HG03280 (cell line): ENCODE measurements around the gene SELP.

Experiments used
- ATAC-seq: cut with Tn5 transposase; IDR thresholded peaks from one replicate; pipeline ENCODE4 v1.9.1; 2021; ENCODE audit warnings: mild to moderate bottlenecking, moderate library complexity; ENCODE audit not compliant: unreplicated experiment

SELP gene

DNA sequence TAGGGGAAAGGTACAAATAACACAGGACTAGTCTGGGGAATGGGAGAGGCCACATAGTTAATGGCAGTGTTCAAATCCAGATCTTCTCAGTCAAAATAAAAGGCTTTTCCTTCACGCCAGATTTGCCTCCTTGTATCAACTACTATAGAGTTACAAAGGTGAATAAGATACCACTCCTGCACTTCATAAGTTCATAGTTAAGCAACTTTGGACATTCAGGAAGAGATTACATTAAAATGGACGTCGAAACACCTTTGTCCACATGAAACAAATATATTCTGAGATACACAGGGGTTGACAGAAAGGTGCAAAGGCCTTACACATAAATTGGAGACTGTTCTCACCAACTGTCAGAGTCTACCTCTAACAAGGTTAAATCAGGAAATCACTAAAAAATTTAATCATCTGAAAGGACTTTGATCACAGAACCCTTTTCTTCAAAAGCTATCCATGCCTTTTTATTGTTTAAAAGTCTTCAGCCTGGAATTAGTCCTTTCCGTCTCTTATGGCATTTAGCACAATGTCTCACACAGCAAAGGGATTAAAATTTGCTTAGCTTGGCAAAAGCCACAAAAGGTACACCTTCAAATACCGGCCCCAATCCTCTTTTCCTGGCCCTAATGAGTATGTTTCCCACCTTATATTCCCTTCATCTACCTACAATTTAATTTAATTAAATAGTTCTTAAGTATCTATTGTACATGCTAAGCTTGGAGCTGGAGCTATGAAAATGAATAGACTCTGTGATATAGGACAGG is 51.8 kb downstream of the SELP start:
- ATAC-seq: no peak

DNA sequence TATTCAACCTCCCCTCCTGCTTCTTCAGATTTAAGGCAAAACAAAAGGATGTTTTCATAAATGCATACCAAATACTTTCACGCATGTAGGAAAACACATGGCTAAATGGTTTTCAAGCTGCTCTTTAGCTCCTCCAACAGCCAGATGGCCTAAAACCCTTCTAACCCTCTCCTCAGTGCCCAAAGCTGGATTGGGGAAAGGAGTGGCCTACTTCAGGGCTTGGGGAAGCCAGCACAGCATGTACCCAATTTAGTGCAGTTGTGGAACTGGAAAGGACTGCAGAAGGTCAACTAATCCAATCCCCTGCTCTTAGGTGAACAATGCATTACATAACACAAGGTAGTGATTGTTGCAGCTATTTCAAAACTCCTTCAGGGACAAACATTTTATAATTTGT is 53.0 kb downstream of the SELP start:
- no peak for ATAC-seq

DNA sequence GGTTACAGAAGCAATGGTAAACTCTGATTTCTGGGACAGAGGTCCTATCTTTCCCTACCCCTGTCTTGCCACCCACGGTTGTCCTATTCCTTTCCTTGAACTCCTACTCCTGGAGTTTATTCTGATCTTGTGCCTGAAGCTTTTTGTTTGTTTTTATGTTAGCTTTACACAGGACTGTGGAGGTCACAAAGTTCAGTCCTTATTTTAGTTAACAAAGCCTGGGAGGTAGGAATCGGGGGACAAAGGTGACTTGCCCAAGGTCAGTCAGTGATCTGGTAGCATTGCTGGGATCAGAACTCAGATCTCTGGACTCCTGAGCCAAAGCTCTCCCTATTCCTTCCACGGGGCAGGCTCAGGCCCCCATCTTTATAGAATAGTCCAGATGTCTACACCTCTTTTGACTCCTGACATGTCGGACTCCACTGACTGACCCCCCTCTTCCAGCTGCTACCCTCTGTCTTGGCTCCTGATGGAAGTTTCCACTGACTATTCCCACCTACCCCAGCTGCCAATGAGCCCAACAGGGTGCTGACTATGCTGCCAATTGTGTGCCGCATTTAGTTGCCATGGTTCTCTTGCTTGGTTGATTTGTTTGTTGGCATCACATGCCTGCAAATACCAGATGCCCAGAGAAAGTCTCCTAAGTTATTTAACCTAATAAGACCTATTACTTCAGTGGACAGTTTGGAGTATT is 53.5 kb downstream of the SELP start:
- no peak for ATAC-seq

DNA sequence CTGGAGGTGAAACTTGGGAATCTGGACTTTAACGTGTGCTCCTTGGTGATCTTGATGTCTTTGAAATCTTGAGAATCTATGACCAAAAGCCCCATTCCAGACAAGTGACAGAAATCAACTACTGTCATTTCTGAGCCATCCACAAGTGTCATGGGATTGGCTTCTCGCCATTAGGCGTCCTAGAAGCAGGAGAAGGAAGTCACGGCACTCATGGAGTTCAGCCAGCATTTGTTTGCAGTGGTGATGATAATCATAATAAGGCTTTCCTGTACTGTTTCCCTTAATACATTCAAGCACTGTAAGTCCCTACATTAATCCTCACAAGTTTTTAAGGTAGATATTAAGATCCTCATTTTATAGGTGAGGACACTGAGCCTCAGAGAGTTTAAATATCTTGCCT is 55.6 kb downstream of the SELP start:
- no peak for ATAC-seq

DNA sequence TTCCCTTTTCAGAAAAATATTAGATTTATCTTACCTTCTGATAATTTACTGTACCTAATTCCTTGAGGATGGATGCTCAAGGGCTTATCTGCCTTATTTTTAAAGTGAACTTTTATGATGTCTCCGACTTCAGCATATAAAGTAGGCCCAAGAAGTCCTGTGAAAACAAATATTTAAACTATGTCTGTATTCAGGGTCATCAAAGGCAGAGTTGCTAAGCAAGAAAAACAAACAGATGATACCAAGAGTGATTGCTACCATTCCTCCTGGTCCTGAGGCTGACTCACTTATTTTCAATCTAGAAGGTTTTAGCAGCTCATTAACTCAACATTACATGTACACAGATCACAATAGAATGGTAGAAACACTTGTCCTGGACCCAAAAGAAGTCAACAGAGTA is 57.7 kb downstream of the SELP start:
- no peak for ATAC-seq

DNA sequence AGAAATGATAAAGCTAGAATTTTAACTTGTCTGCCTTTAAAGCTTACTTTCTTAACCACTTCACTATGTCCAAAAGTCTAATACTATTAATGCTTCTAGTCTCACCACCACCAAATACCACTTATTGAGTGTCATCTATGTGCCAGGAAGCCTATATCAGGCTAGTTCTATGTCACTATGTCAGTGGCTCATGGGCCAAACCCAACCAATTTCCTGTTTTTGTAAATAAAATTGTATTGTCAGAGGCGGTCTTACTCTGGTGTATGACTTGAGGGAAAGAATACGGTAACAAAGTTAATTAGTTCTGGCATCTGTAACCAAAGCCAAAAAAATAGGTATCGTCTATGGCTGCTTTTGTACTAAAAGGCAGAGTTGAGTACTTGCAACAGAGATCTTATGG is 58.5 kb downstream of the SELP start:
- no peak for ATAC-seq

DNA sequence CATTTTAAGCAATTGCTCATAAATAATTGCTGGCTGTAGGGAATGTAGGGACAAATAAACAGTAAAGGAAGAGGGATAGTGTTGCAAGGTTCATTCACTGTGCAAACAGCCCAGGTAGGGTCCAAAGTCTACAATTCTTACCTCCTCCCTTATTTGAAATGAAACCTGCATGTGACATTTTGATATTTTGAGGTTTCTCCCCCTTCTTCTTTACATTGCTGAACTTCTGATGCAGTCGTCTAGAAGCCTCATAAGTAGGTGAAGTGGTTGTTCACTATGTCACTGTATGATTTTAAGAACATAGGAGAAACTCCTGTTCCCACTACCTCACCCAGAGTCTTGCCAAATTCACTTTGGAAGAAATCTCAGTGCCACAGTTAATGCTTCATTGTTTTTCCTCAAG is 59.8 kb downstream of the SELP start:
- ATAC-seq: no peak

DNA sequence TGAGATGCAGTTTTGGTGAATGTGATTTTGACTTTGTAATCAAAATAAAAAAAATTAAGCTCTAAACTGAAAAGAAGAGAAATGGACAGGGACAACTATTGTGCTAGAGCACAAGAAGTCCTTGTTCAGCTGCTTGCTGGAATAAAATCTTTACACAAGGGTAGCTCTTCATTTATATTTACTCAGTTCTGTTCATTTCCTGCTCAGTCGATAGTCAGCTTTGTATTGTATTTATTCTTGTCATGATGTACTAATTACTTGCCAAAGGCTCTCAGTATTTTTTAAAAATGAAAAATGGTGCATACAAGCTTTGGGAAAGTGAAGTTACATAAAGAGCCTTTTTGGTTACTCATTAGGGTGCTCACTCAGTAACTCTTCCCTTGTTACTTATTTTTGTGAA is 61.4 kb downstream of the SELP start:
- no peak for ATAC-seq

DNA sequence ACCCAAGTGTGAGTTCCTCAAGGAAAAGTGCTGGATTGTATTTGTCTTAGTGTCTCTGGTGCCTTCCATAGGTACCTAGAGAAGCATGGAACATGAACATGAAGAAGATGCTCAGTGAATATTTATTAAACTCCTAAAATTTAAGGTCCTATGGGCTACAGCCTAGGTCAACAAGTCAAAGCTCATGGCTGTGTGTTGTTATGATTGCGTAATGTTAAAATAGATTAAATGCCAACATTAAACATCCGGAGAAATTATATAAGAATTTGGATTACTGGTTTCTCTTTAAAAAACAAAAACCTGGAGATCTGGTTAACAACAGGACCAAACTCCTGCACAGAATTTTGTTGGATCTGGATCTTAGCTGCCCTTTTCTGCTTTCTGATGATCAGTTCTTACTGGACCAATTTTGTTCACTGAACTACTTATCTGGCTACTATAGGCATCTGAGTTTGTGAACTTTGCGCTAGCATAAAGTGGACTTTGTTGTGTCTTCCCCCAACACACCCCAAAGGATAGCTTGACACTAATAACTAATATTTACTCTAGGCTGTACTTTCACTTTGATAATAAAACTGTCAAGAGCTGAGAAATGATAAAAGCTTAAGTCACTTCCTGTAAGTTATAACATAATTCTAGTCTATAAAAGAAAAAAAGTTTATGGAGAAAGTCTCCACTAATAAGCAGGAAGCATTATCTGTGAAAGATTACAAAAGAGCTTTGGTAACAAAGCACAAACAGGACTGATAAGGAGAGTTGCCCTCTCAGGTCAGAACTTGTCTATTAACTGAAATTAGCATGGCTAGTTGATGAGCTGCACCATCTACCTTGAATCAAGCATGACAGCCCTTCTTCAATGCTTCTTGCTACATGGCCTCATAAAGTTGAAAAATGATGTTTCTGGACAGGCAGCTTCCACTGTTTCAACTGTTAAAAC is 64.3 kb downstream of the SELP start:
- ATAC-seq: no peak

DNA sequence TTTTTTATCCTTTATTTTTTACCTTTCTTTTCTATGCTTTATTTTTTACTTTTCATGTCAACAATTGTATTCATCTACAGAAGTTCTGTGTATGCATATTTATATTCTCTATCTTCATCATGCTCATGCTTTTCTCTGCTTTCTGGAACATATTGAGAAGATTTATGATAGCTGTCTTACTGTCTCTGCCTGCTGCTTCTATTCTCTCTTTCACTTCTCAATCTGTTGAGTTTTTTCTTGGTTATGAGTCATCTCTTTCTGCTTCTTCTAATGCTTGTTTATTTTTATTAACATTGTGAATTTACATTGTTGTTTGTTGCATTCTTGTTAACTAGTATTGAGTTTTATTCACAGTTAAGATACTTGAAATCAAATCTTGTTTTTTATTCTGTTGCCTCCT is 66.3 kb downstream of the SELP start:
- no peak for ATAC-seq

DNA sequence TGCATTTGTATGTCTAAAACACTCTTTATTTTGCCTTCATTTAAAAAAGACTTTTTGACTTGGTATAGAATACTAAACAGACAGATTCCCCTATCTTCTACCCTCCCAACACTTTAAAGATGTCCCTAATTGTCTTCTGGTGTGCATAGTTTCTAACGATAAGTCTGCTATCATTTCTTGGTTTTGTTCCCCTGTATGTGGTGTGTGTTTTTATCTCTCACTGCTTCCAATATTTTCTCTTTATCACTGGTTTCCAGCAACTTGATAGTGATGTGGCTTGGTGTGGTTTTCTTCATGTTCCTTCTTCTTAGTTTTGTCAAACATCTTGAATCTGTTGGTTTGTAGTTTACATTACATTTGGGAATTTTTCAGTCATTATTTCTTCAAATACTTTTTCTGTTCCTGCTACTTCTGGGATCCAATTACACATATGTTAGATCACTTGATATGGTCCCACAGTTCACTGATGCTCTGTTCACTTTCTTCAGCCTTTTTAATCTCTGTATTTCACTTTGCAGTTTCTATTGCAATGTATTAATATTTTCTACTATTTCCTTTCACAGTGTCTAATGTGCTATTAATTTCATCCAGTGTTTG is 66.8 kb downstream of the SELP start:
- no peak for ATAC-seq

DNA sequence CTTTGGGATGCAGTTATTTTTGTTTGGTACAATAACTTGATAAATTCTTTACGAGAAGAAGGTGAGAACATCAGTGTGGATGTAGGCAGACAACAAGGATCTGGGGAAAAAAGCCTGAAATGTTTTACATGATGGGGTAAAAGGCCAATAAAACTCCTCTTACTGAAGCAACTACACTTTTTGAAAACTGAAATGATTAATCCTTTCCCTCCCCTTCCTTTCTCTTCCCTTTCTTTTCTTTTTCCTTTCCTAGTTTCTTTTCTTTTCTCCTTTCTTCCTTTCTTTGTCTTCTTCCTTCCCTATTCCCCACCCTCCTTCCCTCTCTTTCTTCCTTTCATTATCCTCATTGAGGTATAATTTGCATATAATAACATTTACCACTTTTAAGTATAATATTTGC is 68.2 kb downstream of the SELP start:
- no peak for ATAC-seq

DNA sequence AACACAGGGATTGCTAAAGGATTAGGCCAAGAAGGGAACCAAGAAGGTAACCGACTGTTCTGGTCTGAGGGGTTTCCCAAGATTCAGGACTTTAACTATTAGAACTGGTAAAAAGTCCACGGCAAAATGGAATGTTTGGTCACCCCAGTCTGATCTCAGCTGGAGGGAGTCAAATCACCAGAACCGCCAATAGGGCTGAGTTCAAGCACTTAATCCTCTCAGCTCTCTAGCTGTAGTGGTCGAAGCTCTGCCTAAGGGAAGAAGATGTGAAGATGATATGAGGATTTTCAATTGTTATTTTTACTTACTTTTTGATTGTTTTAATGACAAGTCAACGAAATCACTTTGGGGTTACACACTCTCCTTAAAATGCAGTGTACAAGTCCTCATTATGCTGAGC is 72.8 kb downstream of the SELP start:
- no peak for ATAC-seq

DNA sequence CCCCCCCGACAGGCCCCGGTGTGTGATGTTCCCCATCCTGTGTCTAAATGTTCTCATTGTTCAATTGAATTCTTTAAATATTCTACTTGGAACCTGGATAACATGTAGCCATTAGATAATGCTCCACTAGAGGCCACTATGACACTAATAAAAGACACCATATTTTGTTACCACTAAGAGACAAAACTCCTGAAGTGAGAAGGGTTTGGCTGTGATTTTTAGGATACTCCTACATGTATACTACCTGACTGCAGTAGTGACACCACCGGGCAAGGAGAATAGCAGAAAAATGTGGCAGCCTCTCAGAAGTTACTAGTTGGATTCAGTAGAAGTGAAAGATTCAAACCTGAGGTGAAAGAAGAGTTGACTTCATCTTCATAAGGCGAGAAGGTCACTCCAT is 79.6 kb downstream of the SELP start:
- peak; percentile 65 for ATAC-seq

DNA sequence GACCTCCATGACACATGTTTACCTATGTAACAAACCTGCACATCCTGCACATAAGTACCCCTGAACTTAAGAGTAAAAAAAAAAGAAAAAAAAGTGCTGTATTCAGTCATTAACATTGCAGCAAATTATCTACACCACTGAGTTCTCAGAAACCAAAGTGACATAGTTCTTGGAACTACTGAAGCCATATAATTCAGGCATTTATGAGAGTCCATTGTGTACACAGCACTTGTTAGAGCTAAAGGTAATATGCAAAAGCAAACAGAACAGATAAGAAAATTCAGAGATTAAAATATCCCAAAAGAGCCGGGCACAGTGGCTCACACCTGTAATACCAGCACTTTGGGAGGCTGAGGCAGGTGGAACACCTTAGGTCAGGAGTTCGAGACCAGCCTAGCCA is 81.6 kb downstream of the SELP start:
- no peak for ATAC-seq

DNA sequence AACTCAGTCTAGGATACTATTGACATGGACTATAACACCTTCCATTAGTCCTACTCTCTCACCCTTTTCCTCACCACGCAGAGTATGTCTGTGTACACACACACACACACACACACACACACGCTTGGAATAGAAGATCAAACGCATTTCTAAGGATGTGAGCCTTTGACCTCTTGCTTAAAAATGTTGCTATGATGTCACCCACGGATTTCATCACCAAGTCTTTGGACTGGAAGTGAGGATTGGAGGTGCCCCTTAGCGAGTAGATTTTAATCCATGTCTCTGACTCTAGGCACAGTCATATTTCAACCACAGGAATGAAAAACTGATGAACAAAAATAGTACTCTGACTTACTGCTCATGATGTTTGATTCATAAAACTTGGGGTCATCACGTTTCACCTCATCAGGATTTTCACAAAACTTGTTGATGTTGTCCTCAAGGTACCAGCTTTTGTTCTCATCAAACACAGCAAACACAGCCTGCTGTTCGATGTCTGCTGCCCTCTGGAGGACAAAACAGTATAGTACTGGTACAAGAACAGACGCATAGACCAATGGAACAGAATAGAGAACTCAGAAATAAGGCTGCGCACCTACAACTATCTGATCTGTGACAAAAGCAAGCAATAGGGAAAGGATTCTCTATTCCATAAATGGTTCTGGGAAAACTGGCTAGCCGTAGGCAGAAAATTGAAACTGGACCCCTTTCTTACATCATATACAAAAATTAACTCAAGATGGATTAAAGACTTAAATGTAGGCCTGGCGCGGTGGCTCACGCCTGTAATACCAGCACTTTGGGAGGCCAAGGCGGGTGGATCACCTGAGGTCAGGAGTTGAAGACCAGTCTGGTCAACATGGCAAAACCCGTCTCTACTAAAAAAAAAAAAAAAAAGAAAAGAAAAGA is 83.6 kb downstream of the SELP start:
- ATAC-seq: peak; percentile 81

DNA sequence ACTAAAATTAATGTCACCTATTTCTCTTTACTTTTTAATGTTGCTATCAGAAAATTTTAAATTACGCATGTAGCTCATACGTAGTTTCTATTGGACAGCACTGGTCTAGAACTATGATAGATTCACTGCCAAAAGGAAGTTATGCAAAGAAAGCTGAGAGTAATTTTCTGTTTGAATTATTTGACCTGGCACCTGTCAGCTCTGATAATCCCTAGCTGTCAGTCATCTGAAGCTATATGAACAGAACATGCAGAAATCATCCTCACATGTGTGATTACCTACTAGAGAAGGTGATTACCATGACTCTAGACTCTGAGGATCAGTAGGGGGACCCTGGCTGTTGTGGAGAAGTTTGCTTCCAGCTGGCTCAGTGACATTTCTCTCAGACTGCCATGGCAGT is 84.5 kb downstream of the SELP start:
- ATAC-seq: no peak

DNA sequence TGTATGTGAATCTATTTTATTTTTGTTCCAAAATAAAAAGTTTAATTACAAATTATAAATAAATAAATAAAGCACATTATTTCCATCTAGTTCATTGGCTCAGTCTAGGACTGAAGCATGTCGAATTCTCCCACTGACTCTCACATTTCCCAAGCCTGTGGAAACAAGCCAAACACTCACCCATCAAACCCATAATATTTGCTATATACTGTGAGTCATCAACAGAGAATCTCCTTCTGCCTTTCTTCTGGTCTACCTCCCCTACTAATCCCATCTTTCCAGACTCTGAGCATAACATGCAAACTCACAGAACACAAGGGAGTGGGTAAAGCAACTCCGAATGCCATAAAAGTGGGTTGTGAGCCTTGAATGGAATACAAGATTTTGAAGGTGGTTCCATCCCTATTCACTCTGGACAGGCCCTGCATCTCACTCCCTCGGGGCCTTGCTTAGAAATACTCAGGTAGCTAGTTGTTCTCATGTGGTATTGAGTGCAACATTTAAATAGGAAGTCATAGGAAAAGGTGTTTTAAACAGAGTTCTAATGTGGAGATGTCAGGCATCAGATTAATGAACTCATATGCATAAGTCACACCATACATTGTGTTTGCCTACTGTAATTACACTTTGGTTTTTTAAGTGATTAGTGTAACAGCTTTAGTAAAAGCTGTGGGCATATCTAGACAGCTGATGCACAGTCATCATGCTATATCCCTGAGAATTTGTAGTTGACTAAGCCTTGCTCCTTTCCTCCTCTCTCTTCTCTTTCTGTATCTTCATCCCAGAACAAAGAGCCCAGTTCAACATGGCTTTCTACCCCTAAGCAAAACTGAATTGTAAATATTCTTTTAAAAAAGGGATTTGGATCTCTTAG is 90.7 kb downstream of the SELP start:
- no peak for ATAC-seq
